ENCODE measurements around the gene LYRM2.

DNA sequence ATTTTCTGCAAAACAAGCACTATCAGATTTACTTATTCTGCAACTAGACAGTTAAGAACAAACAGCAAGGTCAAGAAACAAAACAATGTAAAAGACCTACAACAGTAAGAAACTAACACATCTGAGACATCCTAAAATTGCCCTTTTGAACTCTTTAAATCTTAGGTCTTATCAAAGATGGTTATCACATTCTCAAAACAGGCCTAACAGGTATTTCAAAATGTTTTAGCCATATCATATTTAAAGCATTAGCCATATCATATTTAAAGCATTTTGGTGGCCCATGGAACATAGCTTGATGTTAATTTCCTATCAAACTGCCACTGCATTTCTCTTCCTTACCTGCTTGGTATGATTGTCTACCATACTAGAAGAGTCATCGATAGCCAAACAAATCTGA, 11.1 kb upstream of the LYRM2 start:
- TF ChIP-seq, protein P1, sequence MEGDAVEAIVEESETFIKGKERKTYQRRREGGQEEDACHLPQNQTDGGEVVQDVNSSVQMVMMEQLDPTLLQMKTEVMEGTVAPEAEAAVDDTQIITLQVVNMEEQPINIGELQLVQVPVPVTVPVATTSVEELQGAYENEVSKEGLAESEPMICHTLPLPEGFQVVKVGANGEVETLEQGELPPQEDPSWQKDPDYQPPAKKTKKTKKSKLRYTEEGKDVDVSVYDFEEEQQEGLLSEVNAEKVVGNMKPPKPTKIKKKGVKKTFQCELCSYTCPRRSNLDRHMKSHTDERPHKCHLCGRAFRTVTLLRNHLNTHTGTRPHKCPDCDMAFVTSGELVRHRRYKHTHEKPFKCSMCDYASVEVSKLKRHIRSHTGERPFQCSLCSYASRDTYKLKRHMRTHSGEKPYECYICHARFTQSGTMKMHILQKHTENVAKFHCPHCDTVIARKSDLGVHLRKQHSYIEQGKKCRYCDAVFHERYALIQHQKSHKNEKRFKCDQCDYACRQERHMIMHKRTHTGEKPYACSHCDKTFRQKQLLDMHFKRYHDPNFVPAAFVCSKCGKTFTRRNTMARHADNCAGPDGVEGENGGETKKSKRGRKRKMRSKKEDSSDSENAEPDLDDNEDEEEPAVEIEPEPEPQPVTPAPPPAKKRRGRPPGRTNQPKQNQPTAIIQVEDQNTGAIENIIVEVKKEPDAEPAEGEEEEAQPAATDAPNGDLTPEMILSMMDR (IDR thresholded peaks at IDR 0.05; ENCODE audit: low read length), result no peak
- no peak for TF ChIP-seq EZH2 (optimal IDR thresholded peaks at IDR 0.05; ENCODE audit: low read depth, low read length)

All from MM.1S (cell line).